ENCODE measurements around the gene MPEG1. TPM values are rescaled to one million over a fixed set of nuclear protein-coding genes. Genes with fewer than 3 reads are reported as not detected.

The MPEG1 gene
- total RNA-seq, 2 experiments from 2014 or later, result not detected

DNA sequence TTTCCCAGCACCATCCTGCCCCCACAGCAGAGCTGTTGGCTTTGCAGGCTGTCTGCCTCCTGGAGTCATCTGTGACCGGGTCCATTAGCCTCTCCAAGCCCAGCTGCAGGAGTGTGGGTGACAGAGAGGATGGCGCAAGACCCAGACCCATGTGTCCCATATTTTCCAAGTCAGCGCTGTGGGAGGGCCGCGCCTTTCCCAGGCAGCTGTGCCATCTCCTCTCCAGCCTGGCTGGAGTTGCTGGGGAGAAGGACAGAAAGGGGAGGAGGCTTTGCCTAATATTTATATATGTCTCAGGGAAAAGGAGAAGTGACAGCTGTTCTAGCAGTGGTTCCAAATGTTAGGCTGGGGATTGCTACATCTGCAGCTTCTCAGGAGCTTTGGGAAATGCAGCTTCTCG is 25.1 kb downstream of the MPEG1 start:
- Mint-ChIP-seq H3K27me3 (no peaks in the 10 kb centered on the region), H3K4me1 (no peaks in the 10 kb centered on the region), H3K4me3 (no peak overlapping the region), H3K36me3 (ENCODE audit: low read depth) (peaks cover 2% of the 10 kb centered on the region), H3K9me3 (ENCODE audit: low read depth) (no peaks in the 10 kb centered on the region), H3K27ac (no peak overlapping the region)
- no peak for DNase-seq
- ChIA-PET POLR2A (no interaction called here), CTCF (interaction anchor here (1.2 to 6.8 kb wide), 6 partner anchors 7 to 242 kb away, joined by 3 to 115 read pairs (median 18); partner anchors contain the start of gene DTX4)
- ATAC-seq, result no peak
- intact Hi-C loops (cut with DNase I, micrococcal nuclease), result no loop called here

DNA sequence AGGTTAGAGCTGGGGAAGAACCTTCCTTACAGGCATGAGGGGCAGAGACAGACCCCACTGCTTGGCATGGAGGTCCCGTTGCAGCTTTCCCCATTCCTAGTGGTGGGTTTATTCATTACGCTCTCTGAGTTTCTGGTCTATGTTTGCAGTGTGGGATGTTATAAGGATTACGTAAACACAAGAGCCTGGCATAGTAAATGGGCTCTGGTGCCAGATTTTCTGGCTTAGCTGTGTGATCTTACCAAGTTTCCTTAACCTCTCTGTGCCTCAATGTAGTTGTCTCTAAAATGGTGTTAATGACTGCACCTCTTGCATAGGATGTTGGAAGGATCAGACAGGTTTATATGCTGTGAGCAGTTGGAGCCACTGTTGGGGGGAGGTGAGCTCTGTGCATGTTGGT is 25.7 kb downstream of the MPEG1 start:
- DNase-seq, result no peak
- ChIA-PET CTCF (interaction anchor here (0.6 to 6.8 kb wide), 14 partner anchors 8 to 243 kb away, joined by 3 to 115 read pairs (median 5); partner anchors contain the start of gene DTX4), POLR2A (no interaction called here)
- peaks cover 2% of the 10 kb centered on the region for H3K36me3 Mint-ChIP-seq (ENCODE audit: low read depth)
- H3K4me1 Mint-ChIP-seq, result no peaks in the 10 kb centered on the region
- ATAC-seq, result no peak
- no peaks in the 10 kb centered on the region for H3K27me3 Mint-ChIP-seq
- intact Hi-C loops (cut with DNase I, micrococcal nuclease), result no loop called here
- no peak overlapping the region for H3K27ac Mint-ChIP-seq
- no peaks in the 10 kb centered on the region for H3K9me3 Mint-ChIP-seq (ENCODE audit: low read depth)
- H3K4me3 Mint-ChIP-seq, result no peak overlapping the region

DNA sequence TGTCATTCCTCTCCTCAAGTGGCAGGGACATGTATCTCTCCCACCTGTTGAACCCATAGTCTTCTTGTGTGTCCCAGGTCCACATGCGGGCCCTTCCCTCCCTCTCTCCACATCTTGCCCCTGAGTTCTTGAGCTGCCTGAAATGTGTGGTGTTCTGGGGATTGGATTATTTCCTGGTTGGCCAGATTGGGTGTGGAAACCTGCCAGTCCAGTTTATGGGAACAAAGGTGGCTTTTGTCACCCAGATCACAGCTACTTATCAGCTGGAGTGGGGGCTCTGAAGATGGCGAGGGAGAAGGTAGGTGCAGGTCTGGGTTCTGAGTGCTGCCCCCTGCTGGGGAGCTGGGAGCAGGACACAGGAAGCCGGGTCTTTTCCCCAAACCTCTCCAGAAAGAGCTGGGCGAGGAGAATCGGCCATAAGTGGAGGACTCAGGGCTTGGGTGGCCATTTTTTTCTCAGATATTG is 26.6 kb downstream of the MPEG1 start:
- no peaks in the 10 kb centered on the region for H3K9me3 Mint-ChIP-seq (ENCODE audit: low read depth)
- H3K27me3 Mint-ChIP-seq, result no peaks in the 10 kb centered on the region
- no peaks in the 10 kb centered on the region for H3K4me1 Mint-ChIP-seq
- ChIA-PET CTCF (interaction anchor here (0.7 to 6.8 kb wide), 23 partner anchors 9 to 244 kb away, joined by 3 to 115 read pairs (median 4); partner anchors contain the start of gene DTX4), POLR2A (no interaction called here)
- peak; percentile 85 for ATAC-seq
- H3K27ac Mint-ChIP-seq, result no peak overlapping the region
- peak; percentile 75 for DNase-seq
- intact Hi-C loops (cut with DNase I, micrococcal nuclease), result loop anchor here (1.0 kb wide), 1 partner anchor 14 kb away; the partner anchor contains the start of gene DTX4 (in 2 of the 2)
- peaks cover 2% of the 10 kb centered on the region for H3K36me3 Mint-ChIP-seq (ENCODE audit: low read depth)
- H3K4me3 Mint-ChIP-seq, result no peak overlapping the region

DNA sequence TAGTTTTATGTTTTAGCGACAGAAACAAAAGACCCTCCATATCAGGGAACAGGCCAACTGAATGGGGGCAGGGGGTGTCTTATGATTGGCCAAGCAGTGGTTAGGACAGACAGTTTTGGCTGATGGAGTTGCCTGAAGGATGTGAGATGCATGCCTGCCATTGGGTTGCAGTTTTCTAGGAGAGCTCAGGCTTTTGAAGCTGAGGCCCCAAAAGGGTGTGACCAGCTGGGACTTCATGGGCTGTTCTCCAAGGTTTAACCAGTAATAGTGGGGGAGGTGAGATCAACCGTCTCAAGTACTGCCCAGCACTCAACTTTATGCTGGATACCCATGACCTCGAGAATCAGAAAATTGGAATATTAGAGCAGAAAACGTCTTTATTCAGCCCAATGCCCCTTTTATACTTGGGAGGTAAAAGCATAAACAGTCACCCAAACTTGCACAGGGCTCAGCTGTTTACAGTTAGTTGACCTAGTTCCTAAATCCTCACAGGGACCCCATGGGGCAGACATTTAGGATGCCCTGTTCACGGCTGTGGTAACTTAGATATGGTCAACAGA is 27.3 kb downstream of the MPEG1 start:
- intact Hi-C loops (cut with DNase I, micrococcal nuclease), result no loop called here
- Mint-ChIP-seq H3K9me3 (ENCODE audit: low read depth) (no peaks in the 10 kb centered on the region), H3K4me1 (no peaks in the 10 kb centered on the region), H3K36me3 (ENCODE audit: low read depth) (peaks cover 2% of the 10 kb centered on the region), H3K4me3 (no peak overlapping the region), H3K27me3 (no peaks in the 10 kb centered on the region), H3K27ac (no peak overlapping the region)
- ChIA-PET POLR2A (no interaction called here), CTCF (interaction anchor here (0.7 to 6.8 kb wide), 14 partner anchors 9 to 244 kb away, joined by 3 to 115 read pairs (median 4); partner anchors contain the start of gene DTX4)
- DNase-seq, result no peak
- no peak for ATAC-seq

DNA sequence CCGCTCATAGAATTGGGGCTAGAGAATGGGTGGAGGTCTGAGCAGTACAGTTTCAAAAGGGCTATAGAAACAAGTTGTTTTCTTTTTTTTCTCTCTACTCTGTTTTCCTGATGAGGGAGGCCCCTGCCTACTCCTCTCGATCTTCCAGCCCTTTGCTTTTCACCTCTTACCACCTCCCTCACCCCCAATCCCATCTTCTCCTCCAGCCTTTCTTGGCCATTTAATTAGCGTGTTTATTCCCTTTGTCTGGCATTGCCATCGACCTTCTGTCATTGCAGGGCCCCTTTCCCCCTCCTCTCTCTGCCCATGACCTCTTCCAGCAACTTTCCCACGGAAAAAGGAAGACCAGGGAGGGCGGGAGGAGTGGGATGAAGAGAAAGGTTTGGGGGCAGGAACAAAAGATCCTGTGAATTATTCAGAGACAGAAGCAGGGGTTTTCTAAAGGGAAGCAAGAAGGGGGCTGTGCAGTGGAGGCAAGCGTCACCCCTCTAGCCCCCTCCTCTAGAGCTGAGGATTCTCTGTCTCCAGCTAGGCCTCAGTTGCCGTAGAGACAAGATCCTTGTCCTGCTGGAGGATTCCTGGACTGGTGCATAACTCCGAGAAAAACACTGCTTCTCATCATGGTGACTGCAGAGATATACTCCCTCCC is 27.9 kb downstream of the MPEG1 start:
- Mint-ChIP-seq H3K36me3 (ENCODE audit: low read depth) (peaks cover 2% of the 10 kb centered on the region), H3K4me1 (no peaks in the 10 kb centered on the region), H3K9me3 (ENCODE audit: low read depth) (no peaks in the 10 kb centered on the region), H3K27ac (no peak overlapping the region), H3K4me3 (no peak overlapping the region), H3K27me3 (no peaks in the 10 kb centered on the region)
- CTCF ChIA-PET, result interaction anchor here (1.7 to 6.8 kb wide), 8 partner anchors 10 to 245 kb away, joined by 6 to 115 read pairs (median 16); partner anchors contain the start of gene DTX4
- intact Hi-C loops (cut with DNase I, micrococcal nuclease), result no loop called here
- POLR2A ChIA-PET, result no interaction called here
- DNase-seq (no peak), ATAC-seq (no peak)

DNA sequence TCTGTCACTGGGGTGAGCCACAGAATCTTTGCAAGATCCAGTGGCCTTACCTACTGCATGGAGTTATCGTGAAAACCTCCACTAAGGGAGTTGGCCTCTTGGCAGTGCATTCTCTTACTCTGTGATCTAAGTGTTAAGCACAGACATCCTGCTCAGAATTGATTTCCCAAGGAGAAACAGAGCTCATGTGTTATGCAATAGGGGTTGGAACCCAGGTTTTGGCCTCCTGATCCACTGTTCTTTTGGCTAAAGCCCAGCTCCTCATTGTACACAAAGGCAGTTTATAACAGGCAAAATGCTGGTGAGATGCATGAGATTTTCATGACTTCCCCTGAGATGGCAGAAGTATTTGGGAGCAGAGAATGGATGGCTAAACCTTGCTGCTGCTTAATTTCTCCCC is 29.0 kb downstream of the MPEG1 start:
- Mint-ChIP-seq H3K9me3 (ENCODE audit: low read depth) (peaks cover 6% of the 10 kb centered on the region), H3K4me3 (no peak overlapping the region), H3K27ac (no peak overlapping the region), H3K36me3 (ENCODE audit: low read depth) (peaks cover 2% of the 10 kb centered on the region), H3K4me1 (no peaks in the 10 kb centered on the region), H3K27me3 (no peaks in the 10 kb centered on the region)
- ATAC-seq (no peak), DNase-seq (no peak)
- CTCF ChIA-PET, result interaction anchor here (1.1 to 6.8 kb wide), 5 partner anchors 10 to 26 kb away, joined by 4 to 115 read pairs (median 9); partner anchors contain the start of gene DTX4
- POLR2A ChIA-PET, result interaction anchor here (0.6 kb wide), 1 partner anchor 326 kb away, joined by 3 read pairs; no protein-coding TSS in a partner anchor
- intact Hi-C loops (cut with DNase I, micrococcal nuclease), result no loop called here

DNA sequence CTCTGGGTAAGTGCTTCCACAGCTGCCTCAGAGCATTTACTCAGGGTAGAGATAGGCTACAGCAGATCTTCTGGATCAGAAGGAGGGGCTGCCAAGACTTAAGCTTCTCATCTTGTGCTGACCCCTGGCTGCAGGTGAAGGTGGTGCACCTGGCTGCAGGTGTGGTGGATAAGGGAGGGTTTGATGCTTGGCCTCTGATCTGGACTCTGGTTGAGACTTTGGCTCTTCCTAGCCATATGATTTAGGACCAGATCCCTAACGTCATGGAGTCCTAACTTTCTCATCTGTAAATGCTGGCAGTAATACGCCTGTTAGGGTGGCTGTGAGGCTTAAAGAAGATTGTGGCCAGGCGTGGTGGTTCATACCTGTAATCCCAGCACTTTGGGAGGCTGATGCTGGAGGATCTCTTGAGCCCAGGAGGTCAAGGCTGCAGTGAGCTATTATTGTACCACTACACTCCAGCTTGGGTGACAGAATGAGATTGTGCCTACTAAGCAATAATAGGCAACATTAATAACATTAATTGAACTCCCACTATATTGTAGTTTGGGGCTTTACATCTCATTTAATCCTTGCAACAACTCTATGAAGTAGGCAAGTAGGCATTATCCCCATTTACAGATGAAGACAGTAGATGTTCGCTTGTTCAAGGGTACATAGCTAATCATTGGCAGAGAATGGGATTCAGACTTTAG is 30.1 kb downstream of the MPEG1 start:
- H3K9me3 Mint-ChIP-seq (ENCODE audit: low read depth), result peaks cover 6% of the 10 kb centered on the region
- H3K36me3 Mint-ChIP-seq (ENCODE audit: low read depth), result no peaks in the 10 kb centered on the region
- H3K27me3 Mint-ChIP-seq, result no peaks in the 10 kb centered on the region
- peak; percentile 26 for ATAC-seq
- DNase-seq, result peak; percentile 44
- CTCF ChIA-PET, result interaction anchor here (0.6 to 6.8 kb wide), 6 partner anchors 8 to 383 kb away, joined by 3 to 115 read pairs (median 6); partner anchors contain the start of gene DTX4
- no peaks in the 10 kb centered on the region for H3K4me1 Mint-ChIP-seq
- H3K4me3 Mint-ChIP-seq, result no peak overlapping the region
- no peak overlapping the region for H3K27ac Mint-ChIP-seq
- POLR2A ChIA-PET, result no interaction called here
- intact Hi-C loops (cut with DNase I, micrococcal nuclease), result no loop called here

DNA sequence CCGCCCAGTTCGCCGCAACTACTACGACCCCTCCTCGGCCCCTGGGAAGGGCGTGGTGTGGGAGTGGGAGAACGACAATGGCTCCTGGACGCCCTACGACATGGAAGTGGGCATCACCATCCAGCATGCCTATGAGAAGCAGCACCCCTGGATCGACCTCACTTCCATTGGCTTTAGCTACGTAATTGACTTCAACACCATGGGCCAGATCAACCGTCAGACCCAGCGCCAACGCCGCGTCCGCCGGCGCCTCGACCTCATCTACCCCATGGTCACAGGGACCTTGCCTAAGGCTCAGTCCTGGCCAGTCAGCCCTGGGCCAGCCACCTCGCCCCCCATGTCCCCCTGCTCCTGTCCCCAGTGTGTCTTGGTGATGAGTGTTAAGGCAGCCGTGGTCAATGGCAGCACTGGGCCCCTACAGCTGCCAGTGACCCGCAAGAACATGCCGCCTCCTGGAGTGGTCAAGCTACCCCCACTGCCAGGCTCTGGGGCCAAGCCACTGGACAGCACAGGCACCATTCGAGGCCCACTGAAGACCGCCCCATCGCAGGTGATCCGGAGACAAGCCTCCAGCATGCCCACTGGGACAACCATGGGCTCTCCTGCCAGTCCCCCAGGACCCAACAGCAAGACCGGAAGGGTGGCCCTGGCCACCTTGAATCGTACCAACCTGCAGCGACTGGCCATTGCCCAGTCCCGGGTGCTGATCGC is 30.8 kb downstream of the MPEG1 start:
- no peaks in the 10 kb centered on the region for H3K36me3 Mint-ChIP-seq (ENCODE audit: low read depth)

DNA sequence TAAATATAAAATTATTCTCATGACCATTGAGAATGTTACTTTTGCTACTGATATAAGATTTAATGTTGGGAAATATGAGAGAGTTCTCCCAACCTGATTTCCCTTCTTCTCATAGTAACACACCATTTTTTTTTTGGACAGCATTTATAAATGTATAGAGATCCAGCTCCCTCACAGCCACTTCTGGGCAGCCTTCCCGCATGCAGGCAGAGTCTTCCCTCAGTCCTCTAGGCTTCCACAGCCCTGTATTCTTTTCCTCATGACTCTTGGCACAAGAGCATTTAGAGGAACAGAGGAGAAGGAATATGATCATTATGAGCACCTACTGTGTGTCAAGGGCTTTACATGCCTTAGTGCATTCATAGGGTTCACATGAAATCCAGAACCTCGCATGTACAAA is 31.8 kb downstream of the MPEG1 start:
- H3K4me1 Mint-ChIP-seq, result no peaks in the 10 kb centered on the region
- H3K9me3 Mint-ChIP-seq (ENCODE audit: low read depth), result peaks cover 6% of the 10 kb centered on the region
- no peak overlapping the region for H3K27ac Mint-ChIP-seq
- ATAC-seq (no peak), DNase-seq (no peak)
- H3K4me3 Mint-ChIP-seq, result no peak overlapping the region
- POLR2A ChIA-PET, result no interaction called here
- H3K27me3 Mint-ChIP-seq, result no peaks in the 10 kb centered on the region
- intact Hi-C loops (cut with DNase I, micrococcal nuclease), result no loop called here
- CTCF ChIA-PET, result interaction anchor here (0.9 to 2.1 kb wide), 5 partner anchors 9 to 112 kb away, joined by 3 to 14 read pairs (median 4); partner anchors contain the start of gene DTX4
- no peaks in the 10 kb centered on the region for H3K36me3 Mint-ChIP-seq (ENCODE audit: low read depth)

More for the DNA sequence above, 30.8 kb downstream of the MPEG1 start:
- no peak for DNase-seq
- Mint-ChIP-seq H3K9me3 (ENCODE audit: low read depth) (peaks cover 6% of the 10 kb centered on the region), H3K27me3 (no peaks in the 10 kb centered on the region), H3K4me3 (no peak overlapping the region), H3K4me1 (no peaks in the 10 kb centered on the region), H3K27ac (no peak overlapping the region)
- POLR2A ChIA-PET, result no interaction called here
- CTCF ChIA-PET, result interaction anchor here (0.6 to 6.8 kb wide), 8 partner anchors 8 to 384 kb away, joined by 3 to 115 read pairs (median 4); partner anchors contain the start of gene DTX4
- ATAC-seq, result no peak
- intact Hi-C loops (cut with DNase I, micrococcal nuclease), result no loop called here

DNA sequence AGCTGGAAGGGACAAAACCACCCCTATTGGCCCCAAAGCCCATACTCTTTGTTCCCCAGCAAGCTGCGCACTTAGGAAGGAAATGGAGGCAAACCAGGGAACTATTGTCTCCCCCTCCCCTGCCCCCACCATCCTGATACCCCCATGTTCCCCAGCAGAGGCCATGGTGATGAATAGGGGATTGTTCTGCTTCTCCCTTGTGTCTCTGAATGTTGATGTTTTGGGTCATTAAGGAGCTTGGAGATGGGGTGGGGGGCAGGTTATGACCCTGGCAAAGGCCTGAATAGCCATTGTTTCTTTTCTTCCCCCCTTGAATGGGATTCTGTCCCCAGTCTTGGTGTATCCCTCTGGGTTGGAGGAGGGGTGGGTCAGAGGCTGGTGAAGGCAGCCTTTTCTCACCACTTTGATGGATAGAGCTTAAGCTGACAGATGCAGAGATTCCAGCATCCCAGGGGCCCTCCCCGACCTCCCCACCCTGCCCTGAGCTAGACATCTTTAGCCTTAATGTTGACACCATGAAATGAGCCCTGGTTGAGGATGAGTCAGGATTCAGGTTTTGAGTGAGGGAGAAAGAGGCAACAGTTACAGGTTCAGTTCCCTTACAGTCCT is 32.5 kb downstream of the MPEG1 start:
- ATAC-seq (no peak), DNase-seq (no peak)
- peaks cover 6% of the 10 kb centered on the region for H3K9me3 Mint-ChIP-seq (ENCODE audit: low read depth)
- H3K4me3 Mint-ChIP-seq, result no peak overlapping the region
- H3K4me1 Mint-ChIP-seq, result no peaks in the 10 kb centered on the region
- POLR2A ChIA-PET, result no interaction called here
- intact Hi-C loops (cut with DNase I, micrococcal nuclease), result no loop called here
- no peaks in the 10 kb centered on the region for H3K27me3 Mint-ChIP-seq
- H3K36me3 Mint-ChIP-seq (ENCODE audit: low read depth), result no peaks in the 10 kb centered on the region
- CTCF ChIA-PET, result interaction anchor here (0.5 to 2.1 kb wide), 7 partner anchors 9 to 500 kb away, joined by 3 to 14 read pairs (median 4); partner anchors contain the start of gene DTX4
- H3K27ac Mint-ChIP-seq, result no peak overlapping the region
